HepG2 (cell line): ENCODE results near the gene CHST11. TPM values are rescaled to one million over a fixed set of nuclear protein-coding genes. Genes with fewer than 3 reads are reported as not detected.

ENCODE experiments used
- ZNF318 ChIP-seq: sonication (generic); formaldehyde crosslinking; IDR thresholded peaks from 2 replicates; pipeline ENCODE4 v1.4.0; 2020; ENCODE audit warnings: mild to moderate bottlenecking, missing genetic modification reagents
- polyA plus RNA-seq, 8 experiments: library from polyadenylated mRNA; depleted of rRNA in 3 of 8; stranded (reverse) in 7 of 8; unstranded in 1 of 8; fragments of >200 nt; fragmentation: Illumina TruSeq in 4 of 8; extraction: Trizol in 4 of 8; gene quantifications; 2 replicates each; pipeline versions ENCODE4 v1.2.1 to v1.2.3, GENCODE V29; 2011 to 2016; ENCODE audit warnings: low read depth in 4 of 8, missing spikeins in 1 of 8, mixed read lengths in 1 of 8; ENCODE audit not compliant: insufficient read depth in 1 of 8
- total RNA-seq, 5 experiments: library from RNA; depleted of rRNA; stranded (reverse); fragments of >200 nt; fragmentation: Illumina TruSeq; extraction: Trizol; gene quantifications; 2 replicates each; pipeline ENCODE4 v1.2.3, GENCODE V29; 2016; ENCODE audit warnings: low read depth in 1 of 5
- TF ChIP-seq, protein P1 (sequence below): sonication (generic); formaldehyde crosslinking; IDR thresholded peaks from 2 replicates; pipeline ENCODE4 v1.4.0; 2020; ENCODE audit warnings: missing genetic modification reagents; ENCODE audit errors: not compliant biosample characterization

Gene CHST11
- total and polyA plus RNA-seq, 2 of the 13 experiments (the other 11 are each of a cell fraction or from before 2014, with no cell fraction given), result 0.15 TPM; not detected in 1

GRCh38 chr12:104499668-104500332, 43.1 kb downstream of the CHST11 start (continued):
- TF ChIP-seq ZNF318 (CRISPR knock-in tag), result no peak
- TF ChIP-seq, protein P1, sequence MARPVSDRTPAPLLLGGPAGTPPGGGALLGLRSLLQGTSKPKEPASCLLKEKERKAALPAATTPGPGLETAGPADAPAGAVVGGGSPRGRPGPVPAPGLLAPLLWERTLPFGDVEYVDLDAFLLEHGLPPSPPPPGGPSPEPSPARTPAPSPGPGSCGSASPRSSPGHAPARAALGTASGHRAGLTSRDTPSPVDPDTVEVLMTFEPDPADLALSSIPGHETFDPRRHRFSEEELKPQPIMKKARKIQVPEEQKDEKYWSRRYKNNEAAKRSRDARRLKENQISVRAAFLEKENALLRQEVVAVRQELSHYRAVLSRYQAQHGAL (CRISPR knock-in tag), result no peak
